ENCODE data around the gene GRID1. TPM values are rescaled to one million over a fixed set of nuclear protein-coding genes. Genes with fewer than 3 reads are reported as not detected.

GRID1 gene
- total RNA-seq, 1 experiment from 2014 or later: 5.6 TPM

GRCh38 chr10:86288695-86289576 lies 77.7 kb downstream of the GRID1 start:
- ChIA-PET POLR2A (no interaction called here), RAD21 (ENCODE audit: low non-redundant PET in 1 of 2, low total read pairs in 2 of 2, uncharacterized antibody in 2 of 2, unreplicated experiment in 2 of 2) (no interaction called here), CTCF (no interaction called here)
- Histone ChIP-seq H3K9ac (ENCODE audit: low read length) (no peak overlapping the region), H3K9me3 (ENCODE audit: control insufficient read depth in 1 of 2, insufficient read depth in 1 of 2, low read depth in 1 of 2, low read length in 2 of 2) (no peaks in the 10 kb centered on the region), H4K20me1 (ENCODE audit: insufficient read depth) (no peaks in the 10 kb centered on the region), H2AFZ (ENCODE audit: low read depth, low read length, poor library complexity, severe bottlenecking) (no peak overlapping the region), H3K79me2 (ENCODE audit: insufficient read depth, low read length) (no peaks in the 10 kb centered on the region), H3K27ac (ENCODE audit: low read depth, low read length) (no peak overlapping the region), H3K9me2 (ENCODE audit: insufficient read depth) (no peaks in the 10 kb centered on the region), H3K4me3 (replicated peaks in 1 of 2; ENCODE audit: low read depth in 1 of 2, low read length in 2 of 2) (no peak overlapping the region), H3K4me2 (ENCODE audit: low read length) (no peak overlapping the region), H3K4me1 (ENCODE audit: control insufficient read depth in 1 of 2, insufficient read depth in 2 of 2, low read length in 2 of 2) (no peaks in the 10 kb centered on the region), H3K27me3 (ENCODE audit: insufficient read depth, low read length) (no peaks in the 10 kb centered on the region), H3K36me3 (ENCODE audit: control insufficient read depth in 1 of 2, insufficient read depth in 2 of 2, low read length in 2 of 2) (no peaks in the 10 kb centered on the region)
- TF ChIP-seq JUND (IDR thresholded peaks at IDR 0.05) (no peak), MAX (IDR thresholded peaks at IDR 0.05) (no peak), EZH2phosphoT487 (IDR thresholded peaks at IDR 0.05; ENCODE audit: borderline replicate concordance) (no peak), RAD21 (IDR thresholded peaks at IDR 0.05; ENCODE audit: low read depth) (no peak), ZBTB33 (IDR thresholded peaks at IDR 0.05; ENCODE audit: extremely low read depth, insufficient replicate concordance, low read length) (no peak), ATF3 (IDR thresholded peaks at IDR 0.05) (no peak), CEBPB (IDR thresholded peaks at IDR 0.05; ENCODE audit: low read depth) (no peak), SP1 (IDR thresholded peaks at IDR 0.05; ENCODE audit: low read depth) (no peak), EZH2 (IDR thresholded peaks at IDR 0.05) (no peak), FOSL1 (IDR thresholded peaks at IDR 0.05; ENCODE audit: low read depth) (no peak), CBX3 (IDR thresholded peaks at IDR 0.05; ENCODE audit: low read depth) (no peak), TCF7L2 (IDR thresholded peaks at IDR 0.05; ENCODE audit: borderline replicate concordance, extremely low read depth, insufficient read depth, insufficient read length) (no peak), ZFX (IDR thresholded peaks at IDR 0.05) (no peak), SRF (IDR thresholded peaks at IDR 0.05; ENCODE audit: low read depth) (no peak), ELF1 (IDR thresholded peaks at IDR 0.05; ENCODE audit: borderline replicate concordance, low read depth) (no peak), POLR2A (IDR thresholded peaks at IDR 0.05; ENCODE audit: borderline replicate concordance, extremely low read depth, insufficient read depth, insufficient read length) (no peak), SIN3A (IDR thresholded peaks at IDR 0.05; ENCODE audit: low read depth) (no peak), EGR1 (IDR thresholded peaks at IDR 0.05; ENCODE audit: low read depth) (no peak), YY1 (IDR thresholded peaks at IDR 0.05; ENCODE audit: extremely low read depth, insufficient replicate concordance, low read depth, low read length) (no peak), ZNF274 (IDR thresholded peaks at IDR 0.05; ENCODE audit: low read depth, low read length) (no peak)
- ATAC-seq: no peak
- BruUV-seq (replicated peaks): no TSS peak
- intact Hi-C loops (cut with micrococcal nuclease): no loop called here
- no peak for DNase-seq (ENCODE audit: low read depth, low spot score)

Measured in HCT116 (cell line).